PFSK-1 (cell line): ENCODE measurements around the gene ARHGAP21.

ENCODE experiments used
- FOXP2 ChIP-seq: optimal IDR thresholded peaks from 2 replicates; pipeline ENCODE3; 2011; ENCODE audit warnings: borderline replicate concordance, control low read depth, inconsistent platforms; ENCODE audit not compliant: insufficient read depth; ENCODE audit errors: extremely low read length, extremely low read depth
- POLR2AphosphoS5 ChIP-seq: IDR thresholded peaks from 2 replicates; pipeline ENCODE4 v1.6.1; 2012; ENCODE audit warnings: low read depth, mild to moderate bottlenecking, control low read depth, low read length, moderate library complexity
- REST ChIP-seq, 2 experiments: IDR thresholded peaks; 2 replicates each; pipeline versions ENCODE4 v1.6.1 to v1.8.0; 2011 to 2012; ENCODE audit warnings: low read depth in 2 of 2, low read length in 2 of 2, control low read depth in 1 of 2, inconsistent platforms in 1 of 2, mild to moderate bottlenecking in 1 of 2, moderate library complexity in 1 of 2; ENCODE audit not compliant: insufficient read depth in 1 of 2
- SIN3A ChIP-seq: IDR thresholded peaks from 2 replicates; pipeline ENCODE4 v1.6.1; 2012; ENCODE audit warnings: mild to moderate bottlenecking, low read length, moderate library complexity, borderline replicate concordance; ENCODE audit not compliant: insufficient read depth
- TAF1 ChIP-seq: IDR thresholded peaks from 2 replicates; pipeline ENCODE4 v1.6.1; 2012; ENCODE audit warnings: low read length, control low read depth, borderline replicate concordance; ENCODE audit not compliant: insufficient read depth

ARHGAP21 gene

GRCh38 chr10:24545585-24545984, 178.1 kb downstream of the ARHGAP21 start:
- TF ChIP-seq SIN3A, result no peak
- TF ChIP-seq TAF1, result no peak
- no peak for TF ChIP-seq FOXP2
- TF ChIP-seq REST (IDR thresholded peaks at IDR 0.05; ENCODE audit: insufficient read depth in 1 of 2, low read depth in 2 of 2, low read length in 2 of 2), result no peak
- TF ChIP-seq POLR2AphosphoS5, result no peak

GRCh38 chr10:24544776-24545175, 178.9 kb downstream of the ARHGAP21 start:
- no peak for TF ChIP-seq SIN3A
- TF ChIP-seq POLR2AphosphoS5, result no peak
- no peak for TF ChIP-seq FOXP2
- no peak for TF ChIP-seq REST (IDR thresholded peaks at IDR 0.05; ENCODE audit: insufficient read depth in 1 of 2, low read depth in 2 of 2, low read length in 2 of 2)
- TF ChIP-seq TAF1, result no peak

GRCh38 chr10:24542314-24543270, 181.1 kb downstream of the ARHGAP21 start:
- TF ChIP-seq FOXP2, result no peak
- no peak for TF ChIP-seq SIN3A
- no peak for TF ChIP-seq TAF1
- TF ChIP-seq REST (IDR thresholded peaks at IDR 0.05; ENCODE audit: insufficient read depth in 1 of 2, low read depth in 2 of 2, low read length in 2 of 2), result no peak
- TF ChIP-seq POLR2AphosphoS5, result no peak

- no peak for TF ChIP-seq POLR2AphosphoS5
Measured at GRCh38 chr10:24541239-24541753, 182.4 kb downstream of the ARHGAP21 start.

GRCh38 chr10:24536636-24537035, 187.1 kb downstream of the ARHGAP21 start:
- no peak for TF ChIP-seq TAF1
- no peak for TF ChIP-seq SIN3A
- TF ChIP-seq POLR2AphosphoS5, result no peak
- TF ChIP-seq FOXP2, result no peak
- TF ChIP-seq REST (IDR thresholded peaks at IDR 0.05; ENCODE audit: insufficient read depth in 1 of 2, low read depth in 2 of 2, low read length in 2 of 2), result no peak
